Astrocyte (in vitro differentiated cells and primary cell): Measurements from ENCODE around the gene FAM47E. TPM values are rescaled to one million over a fixed set of nuclear protein-coding genes. Genes with fewer than 3 reads are reported as not detected.

Source experiments
- DNase-seq: peaks from one replicate; pipeline ENCODE4 v3.0.0-alpha.2; 2010; ENCODE audit warnings: low read depth
- FAIRE-seq: peaks from 2 replicates; lab custom pipeline; 2011; peaks lifted over from hg19 to GRCh38; lab: Jason Lieb, UNC
- H2AFZ ChIP-seq: 2 replicates; pipeline ENCODE4 v1.6.0; 2012; ENCODE audit warnings: low read depth, low read length, inconsistent platforms
- H3K27ac ChIP-seq: 2 replicates; pipeline ENCODE4 v1.5.1; 2011; ENCODE audit warnings: low read depth, low read length, inconsistent platforms
- H3K27me3 ChIP-seq: 2 replicates; pipeline ENCODE4 v1.6.0; 2011; ENCODE audit warnings: low read length, inconsistent platforms; ENCODE audit not compliant: insufficient read depth
- H3K36me3 ChIP-seq: 2 replicates; pipeline ENCODE4 v1.5.1; 2011; ENCODE audit warnings: low read length, inconsistent platforms; ENCODE audit not compliant: insufficient read depth
- H3K4me1 ChIP-seq: 2 replicates; pipeline ENCODE4 v1.5.1; 2011; ENCODE audit warnings: low read length, inconsistent platforms; ENCODE audit not compliant: insufficient read depth
- H3K4me2 ChIP-seq: 2 replicates; pipeline ENCODE4 v1.6.0; 2012; ENCODE audit warnings: low read length, inconsistent platforms
- H3K4me3 ChIP-seq: 2 replicates; pipeline ENCODE4 v1.5.1; 2011; ENCODE audit warnings: low read depth, mild to moderate bottlenecking, low read length, inconsistent platforms; ENCODE audit not compliant: insufficient read depth
- H3K79me2 ChIP-seq: 2 replicates; pipeline ENCODE4 v1.6.0; 2012; ENCODE audit warnings: mild to moderate bottlenecking, low read length, inconsistent platforms; ENCODE audit not compliant: insufficient read depth
- H3K9ac ChIP-seq: 2 replicates; pipeline ENCODE4 v1.6.0; 2012; ENCODE audit warnings: mild to moderate bottlenecking, low read length, inconsistent platforms
- H3K9me3 ChIP-seq: 2 replicates; pipeline ENCODE4 v1.5.1; 2012; ENCODE audit warnings: low read depth, mild to moderate bottlenecking, low read length, inconsistent platforms; ENCODE audit not compliant: insufficient read depth
- H4K20me1 ChIP-seq: 2 replicates; pipeline ENCODE4 v1.6.0; 2012; ENCODE audit warnings: low read length, inconsistent platforms; ENCODE audit not compliant: insufficient read depth
- H3K27ac Mint-ChIP-seq: one replicate; pipeline ENCODE4 v1.8.0; 2021; ENCODE audit warnings: mild to moderate bottlenecking, mixed read lengths; ENCODE audit not compliant: unreplicated experiment
- H3K27me3 Mint-ChIP-seq: one replicate; pipeline ENCODE4 v1.8.0; 2021; ENCODE audit warnings: low read depth, mixed read lengths; ENCODE audit not compliant: unreplicated experiment
- H3K36me3 Mint-ChIP-seq: one replicate; pipeline ENCODE4 v1.8.0; 2021; ENCODE audit warnings: low read depth, mixed read lengths; ENCODE audit not compliant: unreplicated experiment
- H3K4me1 Mint-ChIP-seq: one replicate; pipeline ENCODE4 v1.8.0; 2021; ENCODE audit warnings: low read depth, mixed read lengths; ENCODE audit not compliant: unreplicated experiment
- H3K4me3 Mint-ChIP-seq: one replicate; pipeline ENCODE4 v1.8.0; 2021; ENCODE audit warnings: mild to moderate bottlenecking, moderate library complexity, mixed read lengths; ENCODE audit not compliant: unreplicated experiment
- H3K9me3 Mint-ChIP-seq: one replicate; pipeline ENCODE4 v1.8.0; 2021; ENCODE audit warnings: mild to moderate bottlenecking, mixed read lengths; ENCODE audit not compliant: unreplicated experiment
- CTCF ChIP-seq: IDR thresholded peaks from 2 replicates; pipeline ENCODE4 v1.5.1; 2011; ENCODE audit warnings: low read depth, mild to moderate bottlenecking, inconsistent platforms, low read length, moderate library complexity; ENCODE audit not compliant: insufficient read depth
- EZH2 ChIP-seq: IDR thresholded peaks from 2 replicates; pipeline ENCODE4 v1.6.1; 2012; ENCODE audit warnings: mild to moderate bottlenecking, low read length, inconsistent platforms; ENCODE audit not compliant: insufficient read depth
- total RNA-seq: library from RNA; stranded (reverse); gene quantifications from 2 replicates; pipeline ENCODE4 v1.2.1, GENCODE V29; 2021

FAM47E gene
- total RNA-seq, 1 donor from 2014 or later = 0.54 TPM

GRCh38 chr4:76212851-76213414 is 38.6 kb upstream of the FAM47E start:
- peaks cover 2% of the 10 kb centered on the region for H3K36me3 Mint-ChIP-seq
- H3K27me3 Mint-ChIP-seq = peaks cover 3% of the 10 kb centered on the region
- no peaks in the 10 kb centered on the region for H3K36me3 ChIP-seq
- H3K9me3 Mint-ChIP-seq = no peaks in the 10 kb centered on the region
- H3K27ac ChIP-seq = peak overlapping the region; percentile 84
- no peaks in the 10 kb centered on the region for H3K27me3 ChIP-seq
- peaks cover 59% of the 10 kb centered on the region for H3K79me2 ChIP-seq
- H2AFZ ChIP-seq = peak overlapping the region; percentile 99
- H4K20me1 ChIP-seq = peaks cover 24% of the 10 kb centered on the region
- H3K9ac ChIP-seq = peak overlapping the region; percentile 92
- peaks cover 35% of the 10 kb centered on the region for H3K4me1 Mint-ChIP-seq
- H3K4me1 ChIP-seq = peaks cover 31% of the 10 kb centered on the region
- FAIRE-seq = no peak
- H3K9me3 ChIP-seq = no peaks in the 10 kb centered on the region
- peak overlapping the region; percentile 94 for H3K4me3 Mint-ChIP-seq
- peak overlapping the region; percentile 99 for H3K4me2 ChIP-seq
- TF ChIP-seq EZH2 = no peak
- TF ChIP-seq CTCF = no peak
- H3K27ac Mint-ChIP-seq = peak overlapping the region; percentile 83
- peak; percentile 61 for DNase-seq
- peak overlapping the region; percentile 84 for H3K4me3 ChIP-seq

- peak within 1 kb of the TSS; percentile 99 for H3K4me2 ChIP-seq
- Mint-ChIP-seq H3K27me3 (peaks cover 3% of the 10 kb centered on the region), H3K36me3 (peaks cover 2% of the 10 kb centered on the region), H3K4me3 (peak within 1 kb of the TSS; percentile 94), H3K4me1 (peaks cover 28% of the 10 kb centered on the region), H3K9me3 (no peaks in the 10 kb centered on the region), H3K27ac (peak within 1 kb of the TSS; percentile 83)
- peaks cover 52% of the 10 kb centered on the region for H3K79me2 ChIP-seq
- H3K27ac ChIP-seq = peak within 1 kb of the TSS; percentile 84
- FAIRE-seq = no peak
- H3K27me3 ChIP-seq = no peaks in the 10 kb centered on the region
- peaks cover 30% of the 10 kb centered on the region for H3K4me1 ChIP-seq
- H3K9ac ChIP-seq = peak within 1 kb of the TSS; percentile 92
- H3K9me3 ChIP-seq = no peaks in the 10 kb centered on the region
- peak within 1 kb of the TSS; percentile 99 for H2AFZ ChIP-seq
- peaks cover 24% of the 10 kb centered on the region for H4K20me1 ChIP-seq
- peak within 1 kb of the TSS; percentile 84 for H3K4me3 ChIP-seq
- H3K36me3 ChIP-seq = no peaks in the 10 kb centered on the region
- TF ChIP-seq CTCF (no peak), EZH2 (no peak)
- DNase-seq = peak; percentile 76
Observed at GRCh38 chr4:76213415-76214176, 37.9 kb upstream of the FAM47E start, which contains the start of gene SCARB2. Gene SCARB2, minus strand, starts transcription at chr4:76213824. Its CDS starts 281 bp downstream, at chr4:76213543.
